Measurements from ENCODE around the gene ZNF184. TPM values are rescaled to one million over a fixed set of nuclear protein-coding genes. Genes with fewer than 3 reads are reported as not detected.

Gene ZNF184
- total RNA-seq, 1 experiment from 2014 or later = 8.8 TPM

DNA sequence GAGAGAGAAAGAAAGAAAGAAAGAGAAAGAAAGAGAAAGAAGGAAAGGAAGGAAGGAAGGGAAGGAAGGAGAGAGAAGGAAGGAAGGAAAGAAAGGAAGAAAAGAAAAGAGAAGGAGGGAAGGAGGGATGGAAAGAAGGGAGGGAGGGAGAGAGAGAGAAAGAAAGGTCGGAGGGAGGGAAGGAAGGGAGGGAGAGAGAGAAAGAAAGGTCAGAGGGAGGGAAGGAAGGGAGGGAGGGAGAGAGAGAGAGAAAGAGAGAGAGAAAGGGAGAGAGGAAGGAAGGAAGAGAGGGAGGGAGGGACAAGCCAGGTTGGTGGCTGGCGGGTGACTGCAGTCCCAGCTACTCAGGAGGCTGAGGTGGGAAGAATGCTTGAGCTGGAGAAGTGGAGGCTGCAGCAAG is 27.3 kb upstream of the ZNF184 start:
- H4K20me1 ChIP-seq (ENCODE audit: insufficient read depth) = no peaks in the 10 kb centered on the region
- H3K4me3 ChIP-seq = no peak overlapping the region
- intact Hi-C loops (cut with micrococcal nuclease; ENCODE audit: unreplicated experiment) = loop anchor here (5.0 to 10.0 kb wide), 3 partner anchors 107 to 285 kb away; partner anchors contain the start of gene POM121L2
- H3K36me3 ChIP-seq (ENCODE audit: low read depth) = no peaks in the 10 kb centered on the region
- peaks cover 12% of the 10 kb centered on the region for H3K4me1 ChIP-seq (replicated peaks; ENCODE audit: insufficient read depth)
- TF ChIP-seq, protein P1, sequence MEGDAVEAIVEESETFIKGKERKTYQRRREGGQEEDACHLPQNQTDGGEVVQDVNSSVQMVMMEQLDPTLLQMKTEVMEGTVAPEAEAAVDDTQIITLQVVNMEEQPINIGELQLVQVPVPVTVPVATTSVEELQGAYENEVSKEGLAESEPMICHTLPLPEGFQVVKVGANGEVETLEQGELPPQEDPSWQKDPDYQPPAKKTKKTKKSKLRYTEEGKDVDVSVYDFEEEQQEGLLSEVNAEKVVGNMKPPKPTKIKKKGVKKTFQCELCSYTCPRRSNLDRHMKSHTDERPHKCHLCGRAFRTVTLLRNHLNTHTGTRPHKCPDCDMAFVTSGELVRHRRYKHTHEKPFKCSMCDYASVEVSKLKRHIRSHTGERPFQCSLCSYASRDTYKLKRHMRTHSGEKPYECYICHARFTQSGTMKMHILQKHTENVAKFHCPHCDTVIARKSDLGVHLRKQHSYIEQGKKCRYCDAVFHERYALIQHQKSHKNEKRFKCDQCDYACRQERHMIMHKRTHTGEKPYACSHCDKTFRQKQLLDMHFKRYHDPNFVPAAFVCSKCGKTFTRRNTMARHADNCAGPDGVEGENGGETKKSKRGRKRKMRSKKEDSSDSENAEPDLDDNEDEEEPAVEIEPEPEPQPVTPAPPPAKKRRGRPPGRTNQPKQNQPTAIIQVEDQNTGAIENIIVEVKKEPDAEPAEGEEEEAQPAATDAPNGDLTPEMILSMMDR (conservative IDR thresholded peaks at IDR 0.05) = no peak
- no peak for TF ChIP-seq EZH2 (IDR thresholded peaks at IDR 0.05; ENCODE audit: low read depth)
- peaks cover 29% of the 10 kb centered on the region for H3F3A ChIP-seq (ENCODE audit: insufficient read depth, low read depth)
- no peaks in the 10 kb centered on the region for H3K9me2 ChIP-seq (ENCODE audit: insufficient read depth)
- ChIA-PET CTCF (no interaction called here), POLR2A (ENCODE audit: unreplicated experiment) (no interaction called here)
- DNase-seq = no peak
- no peak overlapping the region for H3K4me2 ChIP-seq
- no peaks in the 10 kb centered on the region for H3K27me3 ChIP-seq (ENCODE audit: insufficient read depth, low read depth)
- H3K9me3 ChIP-seq (ENCODE audit: insufficient read depth, low read depth) = peaks cover 5% of the 10 kb centered on the region
- H3K79me2 ChIP-seq (ENCODE audit: low read depth) = no peaks in the 10 kb centered on the region
- H2AFZ ChIP-seq = no peak overlapping the region
- no peak overlapping the region for H3K27ac ChIP-seq
- no TSS peak for BruUV-seq (replicated peaks)

DNA sequence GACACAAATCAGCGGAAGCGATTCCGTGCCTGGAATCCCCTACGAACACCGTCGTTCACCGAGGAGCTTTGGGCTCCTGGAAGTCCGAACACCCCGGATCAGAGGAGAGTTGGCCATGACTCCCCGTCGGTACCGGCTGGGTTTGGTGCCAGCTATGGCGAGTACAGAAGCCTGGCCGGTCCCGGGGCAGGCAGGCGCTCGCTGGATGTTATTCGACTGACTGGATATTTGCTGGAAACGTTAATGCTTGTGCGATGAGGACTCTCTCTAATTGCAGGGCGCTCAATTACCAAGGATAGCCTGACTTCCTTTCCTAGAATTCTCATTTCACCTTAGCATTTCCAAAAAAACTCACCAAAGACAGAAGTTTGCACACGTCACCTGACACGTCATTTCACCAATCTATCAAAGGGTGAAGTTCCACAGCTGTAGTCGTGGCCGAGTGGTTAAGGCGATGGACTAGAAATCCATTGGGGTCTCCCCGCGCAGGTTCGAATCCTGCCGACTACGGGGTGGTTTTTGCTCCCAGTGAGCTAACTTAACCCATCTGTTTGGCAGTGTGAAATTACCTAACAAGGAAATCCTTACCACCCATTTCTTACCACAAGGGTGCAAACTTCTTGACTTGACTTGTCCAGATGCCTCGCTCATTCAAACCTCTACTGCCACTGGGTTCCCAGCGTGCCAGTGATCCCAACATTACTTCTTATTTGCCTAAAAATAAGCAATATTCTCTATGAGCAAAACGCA is 22.7 kb upstream of the ZNF184 start:
- intact Hi-C loops (cut with micrococcal nuclease; ENCODE audit: unreplicated experiment) = no loop called here

DNA sequence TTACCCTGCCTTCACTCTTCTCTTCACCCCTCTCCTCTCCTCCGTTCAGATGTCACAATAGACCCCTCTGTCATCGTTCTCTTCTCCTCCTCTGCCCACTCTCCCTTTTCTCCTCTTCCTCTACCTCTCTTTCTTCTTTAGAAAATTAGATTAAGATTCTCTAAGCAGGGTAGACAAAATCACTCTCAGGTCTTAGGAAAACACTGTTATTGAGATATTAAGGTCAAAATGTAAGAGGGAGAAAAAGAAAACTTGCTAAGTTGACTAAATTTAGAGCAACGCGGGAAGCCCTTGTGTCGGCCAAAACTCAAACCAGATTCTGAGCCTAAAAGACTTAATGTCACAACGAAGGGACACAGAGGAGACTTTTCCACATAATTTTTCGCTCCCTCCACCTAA is 22.1 kb upstream of the ZNF184 start:
- H3K27me3 ChIP-seq (ENCODE audit: insufficient read depth, low read depth) = no peaks in the 10 kb centered on the region
- intact Hi-C loops (cut with micrococcal nuclease; ENCODE audit: unreplicated experiment) = no loop called here
- no peak overlapping the region for H3K27ac ChIP-seq
- no peak for TF ChIP-seq EZH2 (IDR thresholded peaks at IDR 0.05; ENCODE audit: low read depth)
- TF ChIP-seq, protein P1 (conservative IDR thresholded peaks at IDR 0.05) = no peak
- H3K9me3 ChIP-seq (ENCODE audit: insufficient read depth, low read depth) = peaks cover 5% of the 10 kb centered on the region
- H4K20me1 ChIP-seq (ENCODE audit: insufficient read depth) = no peaks in the 10 kb centered on the region
- no peaks in the 10 kb centered on the region for H3K4me1 ChIP-seq (replicated peaks; ENCODE audit: insufficient read depth)
- DNase-seq = no peak
- no peaks in the 10 kb centered on the region for H3K79me2 ChIP-seq (ENCODE audit: low read depth)
- ChIA-PET POLR2A (ENCODE audit: unreplicated experiment) (no interaction called here), CTCF (no interaction called here)
- no peaks in the 10 kb centered on the region for H3F3A ChIP-seq (ENCODE audit: insufficient read depth, low read depth)
- H2AFZ ChIP-seq = peak overlapping the region; percentile 74; the same call in 1 of the 2 replicates
- H3K36me3 ChIP-seq (ENCODE audit: low read depth) = no peaks in the 10 kb centered on the region
- H3K9me2 ChIP-seq (ENCODE audit: insufficient read depth) = no peaks in the 10 kb centered on the region
- no TSS peak for BruUV-seq (replicated peaks)
- H3K4me3 ChIP-seq = peak overlapping the region; percentile 55; the same call in 1 of the 2 replicates
- peak overlapping the region; percentile 71 for H3K4me2 ChIP-seq

More for the DNA sequence above, 22.7 kb upstream of the ZNF184 start:
- Histone ChIP-seq H3K9me2 (ENCODE audit: insufficient read depth) (no peaks in the 10 kb centered on the region), H3K27me3 (ENCODE audit: insufficient read depth, low read depth) (no peaks in the 10 kb centered on the region), H4K20me1 (ENCODE audit: insufficient read depth) (no peaks in the 10 kb centered on the region), H2AFZ (peak overlapping the region; percentile 74; the same call in 1 of the 2 replicates), H3K4me2 (peak overlapping the region; percentile 71), H3K9me3 (ENCODE audit: insufficient read depth, low read depth) (peaks cover 5% of the 10 kb centered on the region), H3K4me3 (peak overlapping the region; percentile 55; the same call in 1 of the 2 replicates), H3K27ac (no peak overlapping the region), H3K79me2 (ENCODE audit: low read depth) (no peaks in the 10 kb centered on the region), H3K36me3 (ENCODE audit: low read depth) (no peaks in the 10 kb centered on the region), H3K4me1 (replicated peaks; ENCODE audit: insufficient read depth) (no peaks in the 10 kb centered on the region), H3F3A (ENCODE audit: insufficient read depth, low read depth) (no peaks in the 10 kb centered on the region)
- POLR2A ChIA-PET (ENCODE audit: unreplicated experiment) = interaction anchor here (0.8 kb wide), 1 partner anchor 149 kb away, joined by 10 read pairs; no protein-coding TSS in a partner anchor
- BruUV-seq (replicated peaks) = no TSS peak
- CTCF ChIA-PET = no interaction called here
- peak; percentile 40 to 44 for DNase-seq
- no peak for TF ChIP-seq EZH2 (IDR thresholded peaks at IDR 0.05; ENCODE audit: low read depth)
- TF ChIP-seq, protein P1 (conservative IDR thresholded peaks at IDR 0.05) = no peak

Data from PC-9 (cell line).